Astrocyte (in vitro differentiated cells and primary cell): ENCODE data around the gene CCL15. TPM values are rescaled to one million over a fixed set of nuclear protein-coding genes. Genes with fewer than 3 reads are reported as not detected.

Experiments
- DNase-seq: peaks from one replicate; pipeline ENCODE4 v3.0.0-alpha.2; 2010; ENCODE audit warnings: low read depth
- FAIRE-seq: peaks from 2 replicates; lab custom pipeline; 2011; peaks lifted over from hg19 to GRCh38; lab: Jason Lieb, UNC
- H2AFZ ChIP-seq: 2 replicates; pipeline ENCODE4 v1.6.0; 2012; ENCODE audit warnings: low read depth, low read length, inconsistent platforms
- H3K27ac ChIP-seq: 2 replicates; pipeline ENCODE4 v1.5.1; 2011; ENCODE audit warnings: low read depth, low read length, inconsistent platforms
- H3K27me3 ChIP-seq: 2 replicates; pipeline ENCODE4 v1.6.0; 2011; ENCODE audit warnings: low read length, inconsistent platforms; ENCODE audit not compliant: insufficient read depth
- H3K36me3 ChIP-seq: 2 replicates; pipeline ENCODE4 v1.5.1; 2011; ENCODE audit warnings: low read length, inconsistent platforms; ENCODE audit not compliant: insufficient read depth
- H3K4me1 ChIP-seq: 2 replicates; pipeline ENCODE4 v1.5.1; 2011; ENCODE audit warnings: low read length, inconsistent platforms; ENCODE audit not compliant: insufficient read depth
- H3K4me2 ChIP-seq: 2 replicates; pipeline ENCODE4 v1.6.0; 2012; ENCODE audit warnings: low read length, inconsistent platforms
- H3K4me3 ChIP-seq: 2 replicates; pipeline ENCODE4 v1.5.1; 2011; ENCODE audit warnings: low read depth, mild to moderate bottlenecking, low read length, inconsistent platforms; ENCODE audit not compliant: insufficient read depth
- H3K79me2 ChIP-seq: 2 replicates; pipeline ENCODE4 v1.6.0; 2012; ENCODE audit warnings: mild to moderate bottlenecking, low read length, inconsistent platforms; ENCODE audit not compliant: insufficient read depth
- H3K9ac ChIP-seq: 2 replicates; pipeline ENCODE4 v1.6.0; 2012; ENCODE audit warnings: mild to moderate bottlenecking, low read length, inconsistent platforms
- H3K9me3 ChIP-seq: 2 replicates; pipeline ENCODE4 v1.5.1; 2012; ENCODE audit warnings: low read depth, mild to moderate bottlenecking, low read length, inconsistent platforms; ENCODE audit not compliant: insufficient read depth
- H4K20me1 ChIP-seq: 2 replicates; pipeline ENCODE4 v1.6.0; 2012; ENCODE audit warnings: low read length, inconsistent platforms; ENCODE audit not compliant: insufficient read depth
- H3K27ac Mint-ChIP-seq: one replicate; pipeline ENCODE4 v1.8.0; 2021; ENCODE audit warnings: mild to moderate bottlenecking, mixed read lengths; ENCODE audit not compliant: unreplicated experiment
- H3K27me3 Mint-ChIP-seq: one replicate; pipeline ENCODE4 v1.8.0; 2021; ENCODE audit warnings: low read depth, mixed read lengths; ENCODE audit not compliant: unreplicated experiment
- H3K36me3 Mint-ChIP-seq: one replicate; pipeline ENCODE4 v1.8.0; 2021; ENCODE audit warnings: low read depth, mixed read lengths; ENCODE audit not compliant: unreplicated experiment
- H3K4me1 Mint-ChIP-seq: one replicate; pipeline ENCODE4 v1.8.0; 2021; ENCODE audit warnings: low read depth, mixed read lengths; ENCODE audit not compliant: unreplicated experiment
- H3K4me3 Mint-ChIP-seq: one replicate; pipeline ENCODE4 v1.8.0; 2021; ENCODE audit warnings: mild to moderate bottlenecking, moderate library complexity, mixed read lengths; ENCODE audit not compliant: unreplicated experiment
- H3K9me3 Mint-ChIP-seq: one replicate; pipeline ENCODE4 v1.8.0; 2021; ENCODE audit warnings: mild to moderate bottlenecking, mixed read lengths; ENCODE audit not compliant: unreplicated experiment
- CTCF ChIP-seq: IDR thresholded peaks from 2 replicates; pipeline ENCODE4 v1.5.1; 2011; ENCODE audit warnings: low read depth, mild to moderate bottlenecking, inconsistent platforms, low read length, moderate library complexity; ENCODE audit not compliant: insufficient read depth
- EZH2 ChIP-seq: IDR thresholded peaks from 2 replicates; pipeline ENCODE4 v1.6.1; 2012; ENCODE audit warnings: mild to moderate bottlenecking, low read length, inconsistent platforms; ENCODE audit not compliant: insufficient read depth
- total RNA-seq: library from RNA; stranded (reverse); gene quantifications from 2 replicates; pipeline ENCODE4 v1.2.1, GENCODE V29; 2021

The CCL15 gene
- total RNA-seq, 1 donor from 2014 or later = not detected

GRCh38 chr17:35984140-35984539, 17.2 kb downstream of the CCL15 start:
- no peak for TF ChIP-seq EZH2
- no peak for TF ChIP-seq CTCF
- Histone ChIP-seq H3K36me3 (no peaks in the 10 kb centered on the region), H4K20me1 (no peaks in the 10 kb centered on the region), H3K9me3 (no peaks in the 10 kb centered on the region), H3K4me2 (no peak overlapping the region), H2AFZ (no peak overlapping the region), H3K79me2 (no peaks in the 10 kb centered on the region), H3K4me3 (no peak overlapping the region), H3K9ac (no peak overlapping the region), H3K27me3 (no peaks in the 10 kb centered on the region), H3K27ac (no peak overlapping the region), H3K4me1 (no peaks in the 10 kb centered on the region)
- Mint-ChIP-seq H3K27me3 (peaks cover 52% of the 10 kb centered on the region), H3K9me3 (no peaks in the 10 kb centered on the region), H3K4me3 (no peak overlapping the region), H3K36me3 (no peaks in the 10 kb centered on the region), H3K4me1 (no peaks in the 10 kb centered on the region), H3K27ac (no peak overlapping the region)
- FAIRE-seq (no peak), DNase-seq (no peak)

- Histone ChIP-seq H3K4me2 (no peak overlapping the region), H3K9me3 (no peaks in the 10 kb centered on the region), H3K4me3 (no peak overlapping the region), H3K9ac (no peak overlapping the region), H3K79me2 (no peaks in the 10 kb centered on the region), H3K4me1 (no peaks in the 10 kb centered on the region), H2AFZ (no peak overlapping the region), H3K27ac (no peak overlapping the region), H4K20me1 (no peaks in the 10 kb centered on the region), H3K27me3 (no peaks in the 10 kb centered on the region), H3K36me3 (no peaks in the 10 kb centered on the region)
- H3K9me3 Mint-ChIP-seq = peaks cover 3% of the 10 kb centered on the region
- H3K4me3 Mint-ChIP-seq = no peak overlapping the region
- no peak for DNase-seq
- H3K27ac Mint-ChIP-seq = no peak overlapping the region
- no peaks in the 10 kb centered on the region for H3K36me3 Mint-ChIP-seq
- no peak for TF ChIP-seq EZH2
- H3K4me1 Mint-ChIP-seq = no peaks in the 10 kb centered on the region
- H3K27me3 Mint-ChIP-seq = peaks cover 59% of the 10 kb centered on the region
- FAIRE-seq = no peak
Observed at GRCh38 chr17:35982409-35983191, 18.8 kb downstream of the CCL15 start.

DNA sequence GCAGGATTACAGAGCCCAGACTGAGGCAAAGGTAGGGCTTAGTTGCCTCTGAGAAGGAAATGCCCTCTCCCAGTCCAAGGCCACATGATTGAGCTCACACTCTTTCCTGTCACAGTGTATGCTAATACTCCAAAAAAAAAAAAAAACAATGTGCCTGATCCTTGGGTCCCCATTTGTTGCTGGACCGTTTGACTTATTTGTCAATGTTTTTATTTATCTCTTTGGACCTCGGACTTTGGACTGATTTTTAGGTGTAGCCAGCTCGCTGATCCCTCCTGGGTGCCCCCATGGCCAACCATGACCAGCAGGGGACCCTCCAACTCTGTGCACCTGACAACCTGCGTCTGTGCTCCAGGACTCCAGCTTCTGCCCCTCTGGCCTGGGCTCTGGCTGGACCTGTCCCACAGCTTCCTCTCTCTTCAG, 19.4 kb downstream of the CCL15 start:
- H3K27ac Mint-ChIP-seq = no peak overlapping the region

More for the DNA sequence above, 19.4 kb downstream of the CCL15 start:
- Histone ChIP-seq H3K9ac (no peak overlapping the region), H3K27ac (no peak overlapping the region), H3K9me3 (no peaks in the 10 kb centered on the region), H3K79me2 (no peaks in the 10 kb centered on the region), H3K4me3 (no peak overlapping the region), H3K36me3 (no peaks in the 10 kb centered on the region), H3K4me1 (no peaks in the 10 kb centered on the region), H4K20me1 (no peaks in the 10 kb centered on the region), H2AFZ (no peak overlapping the region), H3K27me3 (no peaks in the 10 kb centered on the region), H3K4me2 (no peak overlapping the region)
- Mint-ChIP-seq H3K36me3 (no peaks in the 10 kb centered on the region), H3K4me3 (no peak overlapping the region), H3K4me1 (no peaks in the 10 kb centered on the region), H3K27me3 (peaks cover 59% of the 10 kb centered on the region), H3K9me3 (peaks cover 3% of the 10 kb centered on the region)
- no peak for TF ChIP-seq EZH2
- TF ChIP-seq CTCF = no peak
- DNase-seq = no peak
- FAIRE-seq = no peak
